Muscle of leg (tissue), 11 donors: ENCODE measurements around the gene MARCHF3. TPM values are rescaled to one million over a fixed set of nuclear protein-coding genes. Genes with fewer than 3 reads are reported as not detected.

Experiments used
- DNase-seq: peaks from one replicate; pipeline ENCODE4 v3.0.0; 2013
- H3K27ac ChIP-seq: one replicate; pipeline ENCODE4 v1.5.1; 2013; ENCODE audit warnings: mild to moderate bottlenecking, low read length, control low read depth
- H3K27me3 ChIP-seq: one replicate; pipeline ENCODE4 v1.6.1; 2013; ENCODE audit warnings: low read length; ENCODE audit not compliant: control insufficient read depth, insufficient read depth
- H3K36me3 ChIP-seq: one replicate; pipeline ENCODE4 v1.6.1; 2013; ENCODE audit warnings: low read length; ENCODE audit not compliant: control insufficient read depth, insufficient read depth
- H3K4me1 ChIP-seq: one replicate; pipeline ENCODE4 v1.6.1; 2013; ENCODE audit warnings: low read length; ENCODE audit not compliant: control insufficient read depth, insufficient read depth
- H3K4me3 ChIP-seq: one replicate; pipeline ENCODE4 v1.5.1; 2013; ENCODE audit warnings: low read length, control low read depth
- H3K9me3 ChIP-seq: replicated peaks from 2 replicates; pipeline ENCODE4 v1.6.1; 2013; ENCODE audit warnings: low read depth, low read length; ENCODE audit not compliant: control insufficient read depth
- WGBS: methylation state at CpG from one replicate; pipeline ENCODE4 v1.1.5; 2013; ENCODE audit warnings: missing lambda C conversion rate; ENCODE audit not compliant: insufficient coverage; 5-methylcytosine and 5-hydroxymethylcytosine counted together
- polyA plus RNA-seq, 8 donors: library from polyadenylated mRNA; unstranded; fragments of 120-200 nt; gene quantifications; one replicate each; pipeline versions ENCODE4 v1.2.1 to v1.2.3, GENCODE V29; 2013; ENCODE audit warnings: inconsistent platforms in 1 of 8, low replicate concordance in 1 of 8; ENCODE audit not compliant: insufficient read length in 8 of 8, insufficient read depth in 1 of 8
- total RNA-seq: library from RNA; stranded (reverse); fragments of 120-200 nt; gene quantifications from one replicate; pipeline ENCODE4 v1.2.4, GENCODE V29; 2013

MARCHF3 gene
- total and polyA plus RNA-seq, 9 donors, result 7.0 to 13.1 (median 10.4) TPM

- no peaks in the 10 kb centered on the region for H3K27me3 ChIP-seq
- peaks cover 8% of the 10 kb centered on the region for H3K4me1 ChIP-seq
- peak overlapping the region; percentile 66 for H3K27ac ChIP-seq
- no peak overlapping the region for H3K4me3 ChIP-seq
- H3K36me3 ChIP-seq, result no peaks in the 10 kb centered on the region
- DNase-seq, result no peak
- no peaks in the 10 kb centered on the region for H3K9me3 ChIP-seq
- WGBS, result 56% methylated on average over 3 of the region's 3 CpGs
Observed at GRCh38 chr5:126988021-126988569, 42.3 kb downstream of the MARCHF3 start.

GRCh38 chr5:126987271-126987899, 43.0 kb downstream of the MARCHF3 start:
- Histone ChIP-seq H3K4me3 (no peak overlapping the region), H3K4me1 (peaks cover 12% of the 10 kb centered on the region), H3K36me3 (no peaks in the 10 kb centered on the region), H3K27me3 (no peaks in the 10 kb centered on the region), H3K27ac (peak overlapping the region; percentile 33), H3K9me3 (no peaks in the 10 kb centered on the region)
- no CpG with 5 or more reads among the region's 4 CpGs for WGBS
- DNase-seq, result peak; percentile 51

- Histone ChIP-seq H3K27me3 (no peaks in the 10 kb centered on the region), H3K4me1 (peaks cover 20% of the 10 kb centered on the region), H3K27ac (no peak overlapping the region), H3K9me3 (no peaks in the 10 kb centered on the region), H3K4me3 (no peak overlapping the region), H3K36me3 (no peaks in the 10 kb centered on the region)
- no CpG with 5 or more reads among the region's 2 CpGs for WGBS
- no peak for DNase-seq
Observed at GRCh38 chr5:126984632-126985031, 45.7 kb downstream of the MARCHF3 start.

GRCh38 chr5:126983874-126984266, 46.5 kb downstream of the MARCHF3 start:
- H3K27me3 ChIP-seq, result no peaks in the 10 kb centered on the region
- no peak overlapping the region for H3K4me3 ChIP-seq
- no peaks in the 10 kb centered on the region for H3K9me3 ChIP-seq
- no peak overlapping the region for H3K27ac ChIP-seq
- H3K4me1 ChIP-seq, result peaks cover 20% of the 10 kb centered on the region
- 100% methylated on average over 1 of the region's 2 CpGs for WGBS
- no peak for DNase-seq
- H3K36me3 ChIP-seq, result no peaks in the 10 kb centered on the region

DNA sequence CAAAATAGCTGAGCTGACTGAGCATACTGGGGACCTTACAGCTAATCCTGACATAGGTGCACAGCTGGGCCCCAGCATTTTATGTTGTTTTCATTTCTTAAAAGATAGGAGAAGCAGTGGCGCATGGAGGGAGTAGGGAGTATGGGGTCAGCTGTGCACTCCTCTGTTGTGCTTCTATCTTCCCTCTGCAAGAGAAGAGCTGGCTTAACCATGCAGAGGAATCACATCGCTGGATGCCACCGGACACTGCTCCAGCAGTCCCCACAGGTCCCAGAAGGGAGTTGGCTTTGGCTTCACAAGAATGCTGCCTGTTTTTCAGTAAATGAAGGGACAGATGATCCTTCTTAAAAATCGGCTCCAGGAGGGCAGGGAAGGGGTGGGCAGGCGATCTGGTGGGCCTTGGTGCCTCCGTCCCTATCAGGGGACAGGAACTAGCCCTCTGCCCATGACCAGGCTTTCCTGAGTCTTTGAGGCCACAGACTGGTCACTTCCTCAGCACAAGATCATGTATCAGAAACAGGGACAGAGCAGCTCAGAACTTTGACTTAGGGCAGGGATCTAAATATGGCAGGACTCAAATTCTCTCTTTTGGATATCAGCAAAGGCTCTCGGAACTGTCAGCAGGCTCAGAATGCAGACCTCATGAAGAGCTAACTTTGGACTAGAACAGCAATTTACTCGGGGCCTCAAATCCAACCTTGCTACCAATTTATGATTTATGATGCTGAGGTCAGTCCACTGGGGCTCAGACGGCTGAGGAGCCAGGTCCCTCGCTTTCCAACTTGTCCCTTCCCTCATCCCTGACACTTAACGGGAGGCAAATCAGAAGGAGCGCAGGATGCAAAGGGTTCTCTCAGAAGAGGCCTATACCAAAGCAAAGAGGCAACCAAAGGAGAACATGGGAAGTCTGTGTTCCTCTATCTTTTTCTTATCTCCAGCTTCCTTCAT, 47.2 kb downstream of the MARCHF3 start:
- WGBS, result 71% methylated on average over 9 of the region's 12 CpGs
- H3K27ac ChIP-seq, result no peak overlapping the region

GRCh38 chr5:126982202-126982601, 48.2 kb downstream of the MARCHF3 start:
- H3K27ac ChIP-seq, result peak overlapping the region; percentile 51
- peaks cover 19% of the 10 kb centered on the region for H3K4me1 ChIP-seq
- no peak overlapping the region for H3K4me3 ChIP-seq
- no peak for DNase-seq
- H3K36me3 ChIP-seq, result no peaks in the 10 kb centered on the region
- no peaks in the 10 kb centered on the region for H3K27me3 ChIP-seq
- H3K9me3 ChIP-seq, result no peaks in the 10 kb centered on the region
- 70% methylated on average over 1 of the region's 1 CpG for WGBS

More for the DNA sequence above, 47.2 kb downstream of the MARCHF3 start:
- peaks cover 20% of the 10 kb centered on the region for H3K4me1 ChIP-seq
- no peak for DNase-seq
- no peaks in the 10 kb centered on the region for H3K9me3 ChIP-seq
- no peak overlapping the region for H3K4me3 ChIP-seq
- H3K36me3 ChIP-seq, result no peaks in the 10 kb centered on the region
- no peaks in the 10 kb centered on the region for H3K27me3 ChIP-seq

- Histone ChIP-seq H3K9me3 (no peaks in the 10 kb centered on the region), H3K27me3 (no peaks in the 10 kb centered on the region), H3K27ac (peak overlapping the region; percentile 47), H3K4me3 (no peak overlapping the region), H3K4me1 (peaks cover 18% of the 10 kb centered on the region), H3K36me3 (no peaks in the 10 kb centered on the region)
- WGBS, result no CpG with 5 or more reads among the region's 1 CpG
- DNase-seq, result peak; percentile 64
Observed at GRCh38 chr5:126981701-126982100, 48.7 kb downstream of the MARCHF3 start.

DNA sequence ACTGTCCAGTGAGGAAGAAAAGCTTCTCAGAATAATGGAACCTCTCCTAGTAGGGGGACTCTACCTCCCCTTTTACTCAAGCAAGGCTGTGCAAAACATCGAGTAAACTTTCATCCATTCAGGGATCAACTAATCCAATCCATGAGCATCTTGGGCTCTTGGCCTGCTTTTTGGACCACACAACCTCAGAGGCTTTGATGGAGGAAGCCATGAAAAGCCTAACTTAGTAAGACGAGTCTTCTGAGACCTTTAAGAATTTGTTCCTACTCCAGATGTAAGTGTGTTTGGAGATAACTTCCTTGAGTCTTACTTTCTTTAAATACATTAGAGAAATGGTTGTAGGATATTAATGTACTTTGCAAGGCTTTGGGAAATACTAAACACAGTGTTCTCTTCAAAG, 49.1 kb downstream of the MARCHF3 start:
- Histone ChIP-seq H3K36me3 (no peaks in the 10 kb centered on the region), H3K27me3 (no peaks in the 10 kb centered on the region), H3K4me3 (no peak overlapping the region), H3K9me3 (no peaks in the 10 kb centered on the region), H3K27ac (peak overlapping the region; percentile 47), H3K4me1 (peaks cover 18% of the 10 kb centered on the region)
- WGBS, result no CpG with 5 or more reads among the region's 2 CpGs
- peak; percentile 59 for DNase-seq

DNA sequence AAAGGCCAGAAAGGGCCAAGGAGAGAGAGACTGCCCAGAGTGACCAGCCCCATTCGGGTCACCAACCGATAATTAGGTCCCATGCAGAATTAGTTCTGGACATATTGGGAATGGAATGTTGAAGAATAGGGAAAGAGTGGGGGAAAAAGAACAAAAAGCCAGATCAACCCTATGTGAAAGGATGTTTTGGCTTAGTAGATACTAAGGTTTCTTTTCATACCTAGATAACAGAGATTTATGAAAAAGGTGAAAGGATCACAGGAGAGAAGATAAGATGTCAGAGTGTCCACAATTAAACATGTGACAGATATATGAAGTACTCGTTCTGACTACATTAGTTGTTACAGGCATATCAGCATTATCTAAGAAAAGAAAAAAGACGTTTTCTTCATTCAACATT, 52.1 kb downstream of the MARCHF3 start:
- H3K27me3 ChIP-seq, result no peaks in the 10 kb centered on the region
- WGBS, result 90% methylated on average over 3 of the region's 4 CpGs
- no peak overlapping the region for H3K27ac ChIP-seq
- peaks cover 14% of the 10 kb centered on the region for H3K4me1 ChIP-seq
- no peaks in the 10 kb centered on the region for H3K36me3 ChIP-seq
- DNase-seq, result no peak
- H3K9me3 ChIP-seq, result no peaks in the 10 kb centered on the region
- no peak overlapping the region for H3K4me3 ChIP-seq

GRCh38 chr5:126976520-126977172, 53.7 kb downstream of the MARCHF3 start:
- Histone ChIP-seq H3K9me3 (no peaks in the 10 kb centered on the region), H3K27me3 (no peaks in the 10 kb centered on the region), H3K4me3 (no peak overlapping the region), H3K36me3 (no peaks in the 10 kb centered on the region), H3K4me1 (peaks cover 7% of the 10 kb centered on the region), H3K27ac (no peak overlapping the region)
- no peak for DNase-seq
- WGBS, result 83% methylated on average over 1 of the region's 6 CpGs
